OCI-LY7 (cell line): ENCODE results near the gene WDFY3.

Experiments used
- EZH2phosphoT487 ChIP-seq: fragments of 200-600 bp; sonication (generic); IDR thresholded peaks from 2 replicates; pipeline ENCODE4 v1.6.1; 2018; ENCODE audit warnings: low read depth, borderline replicate concordance, mild to moderate bottlenecking, mixed run types, antibody characterized with exemption, low read length, moderate library complexity, mixed read lengths
- TF ChIP-seq, protein P1 (sequence below): fragments of 200-600 bp; sonication (generic); conservative IDR thresholded peaks from 2 replicates; pipeline ENCODE4 v1.5.1; 2014; ENCODE audit warnings: mild to moderate bottlenecking, antibody characterized with exemption, low read length, moderate library complexity, mixed read lengths

- TF ChIP-seq, protein P1, sequence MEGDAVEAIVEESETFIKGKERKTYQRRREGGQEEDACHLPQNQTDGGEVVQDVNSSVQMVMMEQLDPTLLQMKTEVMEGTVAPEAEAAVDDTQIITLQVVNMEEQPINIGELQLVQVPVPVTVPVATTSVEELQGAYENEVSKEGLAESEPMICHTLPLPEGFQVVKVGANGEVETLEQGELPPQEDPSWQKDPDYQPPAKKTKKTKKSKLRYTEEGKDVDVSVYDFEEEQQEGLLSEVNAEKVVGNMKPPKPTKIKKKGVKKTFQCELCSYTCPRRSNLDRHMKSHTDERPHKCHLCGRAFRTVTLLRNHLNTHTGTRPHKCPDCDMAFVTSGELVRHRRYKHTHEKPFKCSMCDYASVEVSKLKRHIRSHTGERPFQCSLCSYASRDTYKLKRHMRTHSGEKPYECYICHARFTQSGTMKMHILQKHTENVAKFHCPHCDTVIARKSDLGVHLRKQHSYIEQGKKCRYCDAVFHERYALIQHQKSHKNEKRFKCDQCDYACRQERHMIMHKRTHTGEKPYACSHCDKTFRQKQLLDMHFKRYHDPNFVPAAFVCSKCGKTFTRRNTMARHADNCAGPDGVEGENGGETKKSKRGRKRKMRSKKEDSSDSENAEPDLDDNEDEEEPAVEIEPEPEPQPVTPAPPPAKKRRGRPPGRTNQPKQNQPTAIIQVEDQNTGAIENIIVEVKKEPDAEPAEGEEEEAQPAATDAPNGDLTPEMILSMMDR: no peak
- no peak for TF ChIP-seq EZH2phosphoT487
Measured at GRCh38 chr4:84932462-84932861, 34.0 kb downstream of the WDFY3 start.
